Psoas muscle (tissue), 8 donors: ENCODE measurements around the gene WLS. TPM values are rescaled to one million over a fixed set of nuclear protein-coding genes. Genes with fewer than 3 reads are reported as not detected.
"Not testable (repeated sequence)": the region's sequence is repeated elsewhere in the genome, so short reads cannot be mapped to it uniquely, and the experiment has no call there.

Experiments used
- ATAC-seq, 4 donors: fragments of 200-7000 bp; cut with Tn5 transposase; one replicate each; pipeline ENCODE4 v1.9.1; 2020; ENCODE audit warnings: moderate library complexity in 3 of 4, mild to moderate bottlenecking in 2 of 4
- DNase-seq, 2 donors: peaks; one replicate each; pipeline ENCODE4 v3.0.0-alpha.2; 2020
- H3K27ac ChIP-seq: fragments of 200-600 bp; one replicate; pipeline ENCODE4 v1.8.0; 2022
- H3K27me3 ChIP-seq, 3 donors: fragments of 200-600 bp in 1 of 3; one replicate each; pipeline versions ENCODE4 v1.6.1 to v1.8.0; 2013 to 2022; ENCODE audit warnings: low read length in 2 of 3, mild to moderate bottlenecking in 2 of 3, moderate library complexity in 1 of 3; ENCODE audit not compliant: insufficient read depth in 3 of 3
- H3K36me3 ChIP-seq, 2 donors: fragments of 200-600 bp in 1 of 2; one replicate each; pipeline versions ENCODE4 v1.6.1 to v1.8.0; 2013 to 2022; ENCODE audit warnings: low read depth in 1 of 2, mild to moderate bottlenecking in 1 of 2, moderate library complexity in 1 of 2; ENCODE audit not compliant: insufficient read depth in 1 of 2
- H3K4me1 ChIP-seq: fragments of 200-600 bp; one replicate; pipeline ENCODE4 v1.8.0; 2022
- H3K4me3 ChIP-seq: fragments of 200-600 bp; one replicate; pipeline ENCODE4 v1.8.0; 2022; ENCODE audit warnings: mild to moderate bottlenecking
- H3K9me3 ChIP-seq: fragments of 200-600 bp; one replicate; pipeline ENCODE4 v1.8.0; 2022
- CTCF ChIP-seq: fragments of 200-600 bp; IDR thresholded peaks from one replicate; pipeline ENCODE4 v1.8.0; 2022; ENCODE audit warnings: antibody characterized with exemption
- WGBS, 3 donors: extraction: QIAGEN DNeasy Blood & Tissue Kit; methylation state at CpG; one replicate each; pipeline versions ENCODE4 v1.1.6 to v1.1.7; 2013; 5-methylcytosine and 5-hydroxymethylcytosine counted together
- intact Hi-C, 2 donors: fragments of 100-400 bp; cut with DNase I; formaldehyde crosslinking; loops; one replicate each; pipeline versions ENCODE4 v1.11.0 to v1.14.2; 2022
- polyA plus RNA-seq, 3 donors: library from polyadenylated mRNA; stranded (reverse); fragments of 200-250 nt; gene quantifications; one replicate each; pipeline ENCODE4 v1.2.3, GENCODE V29; 2013
- total RNA-seq, 4 donors: library from RNA; stranded (reverse); fragmentation: NEBNext Ultra II Directional in 2 of 4; extraction: Animal tissue kit (Norgen Biotek cat#: 25700) in 2 of 4; gene quantifications; one replicate each; pipeline versions ENCODE4 v1.2.1 to v1.2.4, GENCODE V29; 2021 to 2023
- donor health status: healthy with polysubstance abuse.
- donor health status: DM: no; HTN: no; CAD: no; lungs with moderate emphysema.
- donor health status: Bipolar disorder and iron deficiency.
- donor health status: healthy.
- donor health status: DM: yes; HTN: yes; CAD: no.
- donor health status: DM: no; HTN: no; CAD: no.
- donor health status: DM: no; HTN: no; CAD: no.
- donor health status: DM: yes; HTN: yes; CAD: no.

Gene WLS
- total and polyA plus RNA-seq, 7 donors, result 3.1 to 32.3 (median 15.2) TPM

GRCh38 chr1:68268896-68269483 is 36.7 kb upstream of the WLS start:
- ATAC-seq, result no peak
- Histone ChIP-seq H3K4me3 (no peak overlapping the region), H3K27me3 (no peaks in the 10 kb centered on the region), H3K4me1 (no peaks in the 10 kb centered on the region), H3K27ac (no peak overlapping the region), H3K36me3 (no peaks in the 10 kb centered on the region), H3K9me3 (no peaks in the 10 kb centered on the region)
- DNase-seq, result no peak
- no peak for TF ChIP-seq CTCF
- intact Hi-C loops, result no loop called here
- WGBS, 3 donors, result 65 to 82% (median 69%) methylated on average over 4 of the region's 4 CpGs

GRCh38 chr1:68256824-68257223 is 24.5 kb upstream of the WLS start:
- H3K27me3 ChIP-seq, H3K36me3 ChIP-seq, H3K27ac ChIP-seq, ATAC-seq, intact Hi-C loops, H3K4me1 ChIP-seq, H3K9me3 ChIP-seq, DNase-seq, H3K4me3 ChIP-seq: not testable (repeated sequence)
- 78 to 83% (median 78%) methylated on average over 5 of the region's 5 CpGs for WGBS, 3 donors

GRCh38 chr1:68255301-68255700 is 23.0 kb upstream of the WLS start:
- DNase-seq (no peak), ATAC-seq (no peak)
- intact Hi-C loops, result no loop called here
- no peak overlapping the region for H3K27ac ChIP-seq
- peaks cover 13% of the 10 kb centered on the region for H3K9me3 ChIP-seq
- H3K4me1 ChIP-seq, result no peaks in the 10 kb centered on the region
- 88 to 90% (median 89%) methylated on average over 3 of the region's 3 CpGs for WGBS, 3 donors
- H3K4me3 ChIP-seq, result no peak overlapping the region
- H3K36me3 ChIP-seq, result no peaks in the 10 kb centered on the region
- H3K27me3 ChIP-seq, result no peaks in the 10 kb centered on the region
- no peak for TF ChIP-seq CTCF

- ATAC-seq, result no peak
- Histone ChIP-seq H3K4me3 (no peak overlapping the region), H3K27ac (no peak overlapping the region)
Observed at GRCh38 chr1:68254667-68255226, 22.4 kb upstream of the WLS start.

GRCh38 chr1:68237040-68237439 is 4.7 kb upstream of the WLS start:
- intact Hi-C loops, result loop anchor here in 1 of 2 donors (10.0 kb wide), 1 partner anchor 402 kb away; the partner anchor contains the start of gene GNG12
- H3K27me3 ChIP-seq, result no peaks in the 10 kb centered on the region
- no peaks in the 10 kb centered on the region for H3K36me3 ChIP-seq
- H3K27ac ChIP-seq, result no peak overlapping the region
- no peak for TF ChIP-seq CTCF
- no peaks in the 10 kb centered on the region for H3K9me3 ChIP-seq
- H3K4me1 ChIP-seq, result no peaks in the 10 kb centered on the region
- 92 to 95% (median 93%) methylated on average over 2 of the region's 2 CpGs for WGBS, 3 donors
- no peak overlapping the region for H3K4me3 ChIP-seq
- ATAC-seq, result no peak
- DNase-seq, result no peak

More at GRCh38 chr1:68254667-68255226, 22.4 kb upstream of the WLS start:
- 84 to 92% (median 87%) methylated on average over 3 of the region's 3 CpGs for WGBS, 3 donors
- Histone ChIP-seq H3K27me3 (no peaks in the 10 kb centered on the region), H3K4me1 (no peaks in the 10 kb centered on the region), H3K36me3 (no peaks in the 10 kb centered on the region), H3K9me3 (peaks cover 13% of the 10 kb centered on the region)
- DNase-seq, result no peak
- intact Hi-C loops, result no loop called here
- no peak for TF ChIP-seq CTCF
